ENCODE results near the gene AHCYL2.

AHCYL2 gene

GRCh38 chr7:129370812-129371211 is 146.0 kb downstream of the AHCYL2 start:
- H3K4me3 ChIP-seq (ENCODE audit: low read depth, low read length), result no peak overlapping the region
- DNase-seq (ENCODE audit: low read depth), result no peak

- no peak for DNase-seq (ENCODE audit: low read depth)
- H3K4me3 ChIP-seq (ENCODE audit: low read depth, low read length), result no peak overlapping the region
Observed at GRCh38 chr7:129371487-129371886, 146.7 kb downstream of the AHCYL2 start.

GRCh38 chr7:129373651-129374428 is 149.0 kb downstream of the AHCYL2 start:
- DNase-seq (ENCODE audit: low read depth), result no peak
- no peak overlapping the region for H3K4me3 ChIP-seq (ENCODE audit: low read depth, low read length)

GRCh38 chr7:129375141-129375938 is 150.5 kb downstream of the AHCYL2 start:
- no peak for DNase-seq (ENCODE audit: low read depth)
- no peak overlapping the region for H3K4me3 ChIP-seq (ENCODE audit: low read depth, low read length)

GRCh38 chr7:129376076-129376777 is 151.4 kb downstream of the AHCYL2 start:
- DNase-seq (ENCODE audit: low read depth), result no peak
- H3K4me3 ChIP-seq (ENCODE audit: low read depth, low read length), result no peak overlapping the region

GRCh38 chr7:129376778-129377700 is 152.2 kb downstream of the AHCYL2 start:
- DNase-seq (ENCODE audit: low read depth), result peak; percentile 39
- H3K4me3 ChIP-seq (ENCODE audit: low read depth, low read length), result no peak overlapping the region

GRCh38 chr7:129381710-129382484 is 157.1 kb downstream of the AHCYL2 start:
- no peak overlapping the region for H3K4me3 ChIP-seq (ENCODE audit: low read depth, low read length)
- no peak for DNase-seq (ENCODE audit: low read depth)

- DNase-seq (ENCODE audit: low read depth), result no peak
- no peak overlapping the region for H3K4me3 ChIP-seq (ENCODE audit: low read depth, low read length)
Observed at GRCh38 chr7:129383542-129384132, 158.8 kb downstream of the AHCYL2 start.

- no peak for DNase-seq (ENCODE audit: low read depth)
- H3K4me3 ChIP-seq (ENCODE audit: low read depth, low read length), result no peak overlapping the region
Observed at GRCh38 chr7:129385116-129385515, 160.3 kb downstream of the AHCYL2 start.

GRCh38 chr7:129385598-129385997 is 160.8 kb downstream of the AHCYL2 start:
- H3K4me3 ChIP-seq (ENCODE audit: low read depth, low read length), result no peak overlapping the region
- no peak for DNase-seq (ENCODE audit: low read depth)

GRCh38 chr7:129386506-129386905 is 161.7 kb downstream of the AHCYL2 start:
- DNase-seq (ENCODE audit: low read depth), result no peak

GRCh38 chr7:129387537-129387936 is 162.7 kb downstream of the AHCYL2 start:
- DNase-seq (ENCODE audit: low read depth), result no peak
- no peak overlapping the region for H3K4me3 ChIP-seq (ENCODE audit: low read depth, low read length)

More at GRCh38 chr7:129386506-129386905, 161.7 kb downstream of the AHCYL2 start:
- H3K4me3 ChIP-seq (ENCODE audit: low read depth, low read length), result no peak overlapping the region

- H3K4me3 ChIP-seq (ENCODE audit: low read depth, low read length), result no peak overlapping the region
- no peak for DNase-seq (ENCODE audit: low read depth)
Observed at GRCh38 chr7:129388333-129389098, 163.7 kb downstream of the AHCYL2 start.

GRCh38 chr7:129389829-129390228 is 165.0 kb downstream of the AHCYL2 start:
- no peak overlapping the region for H3K4me3 ChIP-seq (ENCODE audit: low read depth, low read length)
- DNase-seq (ENCODE audit: low read depth), result no peak

GRCh38 chr7:129390314-129390713 is 165.5 kb downstream of the AHCYL2 start:
- no peak for DNase-seq (ENCODE audit: low read depth)
- no peak overlapping the region for H3K4me3 ChIP-seq (ENCODE audit: low read depth, low read length)

GRCh38 chr7:129391546-129392171 is 166.8 kb downstream of the AHCYL2 start:
- no peak overlapping the region for H3K4me3 ChIP-seq (ENCODE audit: low read depth, low read length)
- no peak for DNase-seq (ENCODE audit: low read depth)

GRCh38 chr7:129393255-129393654 is 168.4 kb downstream of the AHCYL2 start:
- no peak overlapping the region for H3K4me3 ChIP-seq (ENCODE audit: low read depth, low read length)
- no peak for DNase-seq (ENCODE audit: low read depth)
